Ovary (tissue), 9 donors: ENCODE measurements around the gene SHBG. TPM values are rescaled to one million over a fixed set of nuclear protein-coding genes. Genes with fewer than 3 reads are reported as not detected.
A peak's percentile ranks its signal among the peaks of the same experiment; 100 is the strongest.

Experiments
- DNase-seq, 5 donors: peaks; one replicate each; pipeline ENCODE4 v3.0.0-alpha.2; 2019 to 2020
- H3K27ac ChIP-seq, 2 donors: fragments of 200-600 bp; one replicate each; pipeline versions ENCODE4 v1.5.1 to v1.8.0; 2019 to 2022
- H3K27me3 ChIP-seq: fragments of 200-600 bp; one replicate; pipeline ENCODE4 v1.8.0; 2022
- H3K36me3 ChIP-seq: fragments of 200-600 bp; sonication (generic); one replicate; pipeline ENCODE4 v1.5.1; 2019
- H3K4me1 ChIP-seq: one replicate; pipeline ENCODE4 v1.8.1; 2013; ENCODE audit warnings: mild to moderate bottlenecking, moderate library complexity; ENCODE audit not compliant: insufficient read depth
- H3K4me3 ChIP-seq: fragments of 200-600 bp; sonication (generic); one replicate; pipeline ENCODE4 v1.5.1; 2017
- H3K9me3 ChIP-seq, 2 donors: fragments of 200-600 bp in 1 of 2; sonication (generic) in 1 of 2; one replicate each; pipeline versions ENCODE4 v1.5.1 to v1.8.1; 2013 to 2019; ENCODE audit warnings: mild to moderate bottlenecking in 1 of 2, moderate library complexity in 1 of 2
- EP300 ChIP-seq: sonication (generic); formaldehyde crosslinking; IDR thresholded peaks from one replicate; pipeline ENCODE4 v1.6.1; 2017; ENCODE audit warnings: antibody characterized with exemption
- POLR2A ChIP-seq: fragments of 450-650 bp; IDR thresholded peaks from one replicate; pipeline ENCODE4 v1.6.1; 2017; ENCODE audit warnings: antibody characterized with exemption, mild to moderate bottlenecking, moderate library complexity
- WGBS, 3 donors: extraction: QIAGEN DNeasy Blood & Tissue Kit in 1 of 3; methylation state at CpG; one replicate each; pipeline versions ENCODE4 v1.1.5 to v1.1.7; 2013 to 2017; 5-methylcytosine and 5-hydroxymethylcytosine counted together
- intact Hi-C, 4 donors: fragments of 100-400 bp; cut with DNase I; formaldehyde crosslinking; loops; one replicate each; pipeline versions ENCODE4 v1.11.0 to v1.15.1; 2022 to 2023
- polyA plus RNA-seq, 2 donors: library from polyadenylated mRNA; stranded (reverse); fragments of 200-250 nt in 1 of 2; fragments of 350-450 nt in 1 of 2; fragmentation: Illumina TruSeq in 1 of 2; extraction: RNeasy Lipid Tissue Mini Kit (QIAGEN cat#74804) in 1 of 2; gene quantifications; one replicate each; pipeline ENCODE4 v1.2.3, GENCODE V29; 2013 to 2014
- total RNA-seq, 7 donors: library from RNA; depleted of rRNA in 2 of 7; stranded (reverse); fragments of >200 nt in 2 of 7; fragmentation: NEBNext Ultra II Directional in 3 of 7; extraction: Animal tissue kit (Norgen Biotek cat#: 25700) in 3 of 7; gene quantifications; one replicate each; pipeline versions ENCODE4 v1.1.0 to v1.2.4, GENCODE V29; 2016 to 2023
- TF ChIP-seq, protein P1 (sequence below), 3 donors: fragments of 450-650 bp in 2 of 3; fragments of 200-600 bp in 1 of 3; IDR thresholded peaks; one replicate each; pipeline versions ENCODE4 v1.5.1 to v1.8.0; 2016 to 2022; ENCODE audit warnings: antibody characterized with exemption in 3 of 3, mild to moderate bottlenecking in 1 of 3
- donor health status: DM: no; HTN: no; CAD: no; lungs with moderate emphysema.
- donor health status: DM: no; HTN: no; CAD: no.
- donor health status: Bipolar disorder and iron deficiency.
- donor health status: DM: yes; HTN: yes; CAD: no.
- donor health status: DM: no; HTN: no; CAD: no.
- donor health status: DM: yes; HTN: yes; CAD: no.

Gene SHBG
- total and polyA plus RNA-seq, 9 donors = 0.63 to 1.3 (median 0.92) TPM

DNA sequence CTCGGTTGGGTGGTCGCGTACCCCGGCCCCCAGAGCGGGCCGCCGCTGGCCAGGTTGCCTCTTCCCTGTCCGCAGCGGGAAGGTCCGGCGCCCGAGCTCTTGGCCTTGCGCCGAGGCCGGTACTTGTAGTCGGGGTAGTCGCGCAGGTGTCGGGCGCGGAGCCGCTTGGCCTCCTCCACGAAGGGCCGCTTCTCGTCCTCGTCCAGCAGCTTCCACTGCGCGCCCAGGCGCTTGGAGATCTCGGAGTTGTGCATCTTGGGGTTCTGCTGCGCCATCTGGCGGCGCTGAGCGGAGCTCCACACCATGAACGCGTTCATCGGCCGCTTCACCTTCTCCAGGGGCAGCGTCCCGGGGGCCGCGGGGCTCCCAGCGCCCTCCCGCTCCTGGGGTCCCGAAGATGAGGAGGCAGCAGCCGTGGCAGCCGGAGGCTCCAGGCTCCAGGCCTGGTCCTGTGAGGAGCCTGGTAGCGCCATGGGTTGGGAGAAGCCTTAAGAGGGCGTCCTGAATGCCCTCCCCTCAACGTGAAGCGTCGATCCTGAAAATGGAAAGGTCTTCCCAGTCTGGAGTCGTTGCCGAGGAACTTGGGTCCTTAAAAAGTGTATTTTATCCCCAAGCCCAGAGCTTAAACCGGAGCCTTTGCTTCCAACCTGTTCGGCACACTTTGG is 40.6 kb upstream of the SHBG start:
- no peaks in the 10 kb centered on the region for H3K36me3 ChIP-seq
- H3K9me3 ChIP-seq = no peaks in the 10 kb centered on the region
- intact Hi-C loops = no loop called here
- peaks cover 7% of the 10 kb centered on the region for H3K4me1 ChIP-seq
- 8 to 17% (median 8%) methylated on average over 44 to 56 of the region's 56 CpGs for WGBS, 3 donors
- DNase-seq = peak; percentile 87 to 92 (median 89)
- H3K27me3 ChIP-seq = no peaks in the 10 kb centered on the region
- peak overlapping the region; percentile 12 to 42 for H3K27ac ChIP-seq
- TF ChIP-seq POLR2A (peak; percentile 19), EP300 (no peak)
- TF ChIP-seq, protein P1, sequence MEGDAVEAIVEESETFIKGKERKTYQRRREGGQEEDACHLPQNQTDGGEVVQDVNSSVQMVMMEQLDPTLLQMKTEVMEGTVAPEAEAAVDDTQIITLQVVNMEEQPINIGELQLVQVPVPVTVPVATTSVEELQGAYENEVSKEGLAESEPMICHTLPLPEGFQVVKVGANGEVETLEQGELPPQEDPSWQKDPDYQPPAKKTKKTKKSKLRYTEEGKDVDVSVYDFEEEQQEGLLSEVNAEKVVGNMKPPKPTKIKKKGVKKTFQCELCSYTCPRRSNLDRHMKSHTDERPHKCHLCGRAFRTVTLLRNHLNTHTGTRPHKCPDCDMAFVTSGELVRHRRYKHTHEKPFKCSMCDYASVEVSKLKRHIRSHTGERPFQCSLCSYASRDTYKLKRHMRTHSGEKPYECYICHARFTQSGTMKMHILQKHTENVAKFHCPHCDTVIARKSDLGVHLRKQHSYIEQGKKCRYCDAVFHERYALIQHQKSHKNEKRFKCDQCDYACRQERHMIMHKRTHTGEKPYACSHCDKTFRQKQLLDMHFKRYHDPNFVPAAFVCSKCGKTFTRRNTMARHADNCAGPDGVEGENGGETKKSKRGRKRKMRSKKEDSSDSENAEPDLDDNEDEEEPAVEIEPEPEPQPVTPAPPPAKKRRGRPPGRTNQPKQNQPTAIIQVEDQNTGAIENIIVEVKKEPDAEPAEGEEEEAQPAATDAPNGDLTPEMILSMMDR (IDR thresholded peaks at IDR 0.05) = peak; percentile 89 to 93 (median 90)
- peak overlapping the region; percentile 67 for H3K4me3 ChIP-seq

DNA sequence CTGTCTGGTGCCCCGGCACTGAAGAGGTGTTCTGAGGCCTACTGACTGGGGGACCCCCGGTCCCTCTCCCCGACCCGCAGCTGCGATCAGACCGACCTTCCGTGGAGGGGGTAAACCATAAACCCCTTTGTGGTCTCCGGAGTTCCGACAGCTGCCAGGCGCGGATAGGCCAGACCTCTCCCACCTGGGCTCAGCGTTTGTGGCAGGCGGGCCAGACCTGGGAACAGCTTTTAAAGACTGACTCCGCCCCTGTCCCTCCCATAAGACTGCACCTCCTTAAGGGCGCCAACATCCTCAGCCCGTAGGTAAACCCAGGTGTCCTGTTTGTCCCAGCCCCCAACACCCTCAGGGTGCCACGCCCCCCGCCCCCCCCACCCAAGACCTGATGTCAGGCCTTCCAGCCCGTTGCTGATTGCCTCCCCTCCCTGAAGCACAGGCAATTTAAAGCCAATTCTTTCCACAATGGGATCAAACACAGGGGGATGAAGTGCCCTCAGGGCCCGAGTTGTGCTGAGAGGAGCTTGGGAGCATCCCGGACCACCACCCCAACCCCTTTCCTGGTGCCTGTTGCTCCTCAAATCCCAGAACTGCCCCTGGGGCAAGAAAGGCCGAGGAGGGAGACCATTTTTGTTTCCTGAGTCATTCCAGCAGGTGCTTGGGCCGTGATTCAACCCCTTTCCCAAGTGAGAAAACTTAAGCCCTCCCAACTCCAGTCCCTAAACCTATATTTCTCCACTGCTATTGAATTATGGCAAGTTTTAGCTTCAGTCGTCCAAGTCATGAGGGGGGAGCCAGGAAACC is 39.8 kb upstream of the SHBG start, which contains the start of gene SOX15:
SOX15 (minus strand) TSS at position 204 of the 801 bp plus-strand sequence. CDS start 418 bp downstream, outside the sequence.
- WGBS, 3 donors = 60 to 62% (median 61%) methylated on average over 23 to 24 of the region's 24 CpGs
- Histone ChIP-seq H3K9me3 (no peaks in the 10 kb centered on the region), H3K4me1 (peaks cover 3% of the 10 kb centered on the region), H3K27ac (peak within 1 kb of the TSS; percentile 12 to 42), H3K27me3 (no peaks in the 10 kb centered on the region), H3K36me3 (no peaks in the 10 kb centered on the region), H3K4me3 (peak within 1 kb of the TSS; percentile 67)
- intact Hi-C loops = loop anchor here in 1 of 4 donors (10.0 kb wide), 1 partner anchor 75 kb away; no protein-coding TSS in a partner anchor
- TF ChIP-seq EP300 = no peak
- TF ChIP-seq POLR2A = no peak
- TF ChIP-seq, protein P1 (IDR thresholded peaks at IDR 0.05) = no peak
- DNase-seq = no peak

DNA sequence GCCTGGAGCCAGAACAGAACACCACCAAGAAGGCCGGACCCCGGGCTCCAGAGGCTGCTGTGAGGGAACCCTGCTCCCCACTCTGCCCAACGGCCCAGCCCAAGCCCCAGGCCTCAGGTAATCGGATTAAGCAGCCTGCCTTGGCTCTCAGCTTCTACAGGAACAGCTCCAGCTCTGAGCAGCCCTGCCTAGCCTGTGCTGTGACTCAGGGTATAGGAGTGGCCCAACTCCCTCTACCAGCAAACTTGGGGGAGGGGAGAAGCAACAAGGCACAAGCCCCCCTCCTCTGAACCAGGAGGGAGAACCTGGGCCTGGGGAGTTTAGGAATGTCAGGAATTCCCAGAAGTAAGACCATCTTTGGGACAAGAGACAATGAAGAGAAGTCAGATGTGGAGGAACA is 39.2 kb upstream of the SHBG start:
- H3K4me3 ChIP-seq = no peak overlapping the region
- TF ChIP-seq EP300 (no peak), POLR2A (no peak)
- TF ChIP-seq, protein P1 (IDR thresholded peaks at IDR 0.05) = no peak
- no peaks in the 10 kb centered on the region for H3K9me3 ChIP-seq
- H3K36me3 ChIP-seq = no peaks in the 10 kb centered on the region
- no peak overlapping the region for H3K27ac ChIP-seq
- H3K4me1 ChIP-seq = peaks cover 3% of the 10 kb centered on the region
- WGBS, 3 donors = 69 to 78% (median 75%) methylated on average over 4 of the region's 4 CpGs
- H3K27me3 ChIP-seq = no peaks in the 10 kb centered on the region
- no peak for DNase-seq
- intact Hi-C loops = loop anchor here in 1 of 4 donors (10.0 kb wide), 1 partner anchor 76 kb away; no protein-coding TSS in a partner anchor

DNA sequence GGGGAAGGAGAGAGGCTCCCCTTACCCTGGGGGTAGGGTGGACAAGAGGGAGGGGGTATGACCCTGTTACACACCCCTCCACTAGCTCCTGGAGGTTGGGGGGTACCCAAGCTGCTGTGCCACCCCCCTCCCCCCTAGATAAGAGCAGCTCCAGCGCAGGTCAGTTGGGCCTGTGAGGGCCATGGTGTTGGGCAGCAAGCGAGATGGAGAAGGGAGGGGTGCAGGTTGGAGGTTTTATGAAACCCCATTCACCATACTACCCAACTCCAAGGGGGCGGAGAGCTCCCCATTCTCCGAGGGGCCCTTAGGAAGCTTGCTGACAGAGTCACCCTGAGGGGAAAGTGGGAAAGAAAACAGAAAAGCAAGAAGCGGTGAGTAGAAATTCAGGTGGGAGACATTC is 38.3 kb upstream of the SHBG start:
- Histone ChIP-seq H3K9me3 (no peaks in the 10 kb centered on the region), H3K4me3 (no peak overlapping the region), H3K36me3 (no peaks in the 10 kb centered on the region), H3K4me1 (peaks cover 3% of the 10 kb centered on the region), H3K27ac (no peak overlapping the region), H3K27me3 (no peaks in the 10 kb centered on the region)
- TF ChIP-seq EP300 (no peak), POLR2A (no peak)
- TF ChIP-seq, protein P1 (IDR thresholded peaks at IDR 0.05) = no peak
- DNase-seq = no peak
- intact Hi-C loops = loop anchor here in 1 of 4 donors (10.0 kb wide), 1 partner anchor 77 kb away; no protein-coding TSS in a partner anchor
- 82 to 89% (median 88%) methylated on average over 5 of the region's 5 CpGs for WGBS, 3 donors
